HG03460 (cell line): ENCODE measurements around the gene HSPA5.
"Not testable (repeated sequence)": the region's sequence is repeated elsewhere in the genome, so short reads cannot be mapped to it uniquely, and the experiment has no call there.

Experiments used
- ATAC-seq: cut with Tn5 transposase; IDR thresholded peaks from one replicate; pipeline ENCODE4 v1.9.1; 2021; ENCODE audit not compliant: unreplicated experiment

The HSPA5 gene

DNA sequence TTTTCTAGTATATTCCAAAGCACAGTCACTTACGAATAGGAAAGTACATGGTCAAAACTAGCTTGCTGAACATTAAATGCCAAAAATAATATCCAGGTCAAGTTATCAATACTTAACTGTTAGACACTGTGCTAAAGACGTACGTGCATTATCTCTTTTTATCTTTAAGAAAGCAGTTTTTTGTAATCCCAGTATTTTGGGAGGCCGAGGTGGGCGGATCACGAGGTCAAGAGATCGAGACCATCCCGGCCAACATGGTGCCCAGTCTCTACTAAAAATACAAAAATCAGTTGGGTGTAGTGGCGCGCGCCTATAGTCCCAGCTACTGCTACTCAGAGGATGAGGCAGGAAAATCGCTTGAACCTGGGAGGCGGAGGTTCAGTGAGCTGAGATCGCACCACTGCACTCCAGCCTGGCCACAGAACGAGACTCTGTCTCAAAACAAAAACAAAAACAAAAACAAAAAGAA, 2.7 kb upstream of the HSPA5 start:
- ATAC-seq = no peak

- peak; percentile 5 for ATAC-seq
Measured at GRCh38 chr9:125241863-125242739, 958 bp upstream of the HSPA5 start.

GRCh38 chr9:125240649-125240999, 519 bp downstream of the HSPA5 start:
- ATAC-seq = peak; percentile 8

GRCh38 chr9:125239631-125240597, 1.2 kb downstream of the HSPA5 start:
- no peak for ATAC-seq

DNA sequence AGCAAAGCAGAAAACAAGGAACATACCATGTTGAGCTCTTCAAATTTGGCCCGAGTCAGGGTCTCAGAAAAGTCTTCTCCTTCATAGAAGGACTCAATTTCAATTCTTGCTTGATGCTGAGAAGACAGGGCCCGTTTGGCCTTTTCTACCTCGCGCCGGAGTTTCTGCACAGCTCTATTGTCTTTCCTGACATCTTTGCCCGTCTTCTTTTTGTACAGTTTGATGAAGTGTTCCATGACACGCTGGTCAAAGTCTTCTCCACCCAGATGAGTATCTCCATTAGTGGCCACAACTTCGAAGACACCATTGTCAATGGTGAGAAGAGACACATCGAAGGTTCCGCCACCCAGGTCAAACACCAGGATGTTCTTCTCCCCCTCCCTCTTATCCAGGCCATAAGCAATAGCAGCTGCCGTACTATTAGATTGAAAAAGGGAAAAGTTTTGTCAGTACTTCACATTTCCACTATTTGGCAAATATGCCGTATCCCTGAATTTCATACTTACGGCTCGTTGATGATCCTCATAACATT, 2.2 kb downstream of the HSPA5 start:
- ATAC-seq = no peak

DNA sequence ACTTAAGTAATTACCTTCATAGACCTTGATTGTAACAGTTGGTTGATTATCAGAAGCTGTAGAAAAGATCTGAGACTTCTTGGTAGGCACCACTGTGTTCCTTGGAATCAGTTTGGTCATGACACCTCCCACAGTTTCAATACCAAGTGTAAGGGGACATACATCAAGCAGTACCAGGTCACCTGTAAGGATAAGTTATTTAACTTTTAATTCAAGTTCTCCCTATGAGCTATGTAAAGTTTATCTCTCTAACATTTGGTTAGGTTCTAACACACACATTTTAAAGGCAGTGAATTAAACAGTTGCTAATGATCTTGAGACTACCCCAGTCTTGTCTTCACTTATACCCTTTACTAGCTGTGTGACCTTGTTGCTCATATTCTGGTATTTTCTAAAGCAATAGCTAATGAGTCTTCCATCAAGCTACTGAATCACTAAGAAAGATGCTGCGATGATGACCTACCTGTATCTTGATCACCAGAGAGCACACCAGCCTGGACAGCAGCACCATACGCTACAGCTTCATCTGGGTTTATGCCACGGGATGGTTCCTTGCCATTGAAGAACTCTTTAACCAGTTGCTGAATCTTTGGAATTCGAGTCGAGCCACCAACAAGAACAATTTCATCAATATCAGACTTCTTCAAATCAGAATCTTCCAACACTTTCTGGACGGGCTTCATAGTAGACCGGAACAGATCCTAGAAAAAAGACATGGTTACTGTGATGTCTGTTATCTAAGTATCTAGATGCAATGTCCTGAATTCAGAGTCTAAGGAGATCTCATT, 2.8 kb downstream of the HSPA5 start:
- ATAC-seq = no peak

DNA sequence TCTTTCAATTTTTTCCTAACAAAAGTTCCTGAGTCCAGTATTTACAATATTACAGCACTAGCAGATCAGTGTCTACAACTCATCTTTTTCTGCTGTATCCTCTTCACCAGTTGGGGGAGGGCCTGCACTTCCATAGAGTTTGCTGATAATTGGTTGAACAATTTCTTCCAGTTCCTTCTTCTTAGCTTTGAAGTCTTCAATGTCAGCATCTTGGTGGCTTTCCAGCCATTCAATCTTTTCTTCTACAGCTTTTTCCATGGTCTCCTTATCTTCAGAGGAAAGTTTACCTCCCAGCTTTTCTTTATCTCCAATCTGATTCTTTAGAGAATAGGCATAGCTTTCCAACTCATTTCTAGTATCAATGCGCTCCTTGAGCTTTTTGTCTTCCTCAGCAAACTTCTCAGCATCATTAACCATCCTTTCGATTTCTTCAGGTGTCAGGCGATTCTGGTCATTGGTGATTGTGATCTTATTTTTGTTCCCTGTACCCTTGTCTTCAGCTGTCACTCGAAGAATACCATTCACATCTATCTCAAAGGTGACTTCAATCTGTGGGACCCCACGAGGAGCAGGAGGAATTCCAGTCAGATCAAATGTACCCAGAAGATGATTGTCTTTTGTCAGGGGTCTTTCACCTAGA, 4.5 kb downstream of the HSPA5 start:
- ATAC-seq = not testable (repeated sequence)

DNA sequence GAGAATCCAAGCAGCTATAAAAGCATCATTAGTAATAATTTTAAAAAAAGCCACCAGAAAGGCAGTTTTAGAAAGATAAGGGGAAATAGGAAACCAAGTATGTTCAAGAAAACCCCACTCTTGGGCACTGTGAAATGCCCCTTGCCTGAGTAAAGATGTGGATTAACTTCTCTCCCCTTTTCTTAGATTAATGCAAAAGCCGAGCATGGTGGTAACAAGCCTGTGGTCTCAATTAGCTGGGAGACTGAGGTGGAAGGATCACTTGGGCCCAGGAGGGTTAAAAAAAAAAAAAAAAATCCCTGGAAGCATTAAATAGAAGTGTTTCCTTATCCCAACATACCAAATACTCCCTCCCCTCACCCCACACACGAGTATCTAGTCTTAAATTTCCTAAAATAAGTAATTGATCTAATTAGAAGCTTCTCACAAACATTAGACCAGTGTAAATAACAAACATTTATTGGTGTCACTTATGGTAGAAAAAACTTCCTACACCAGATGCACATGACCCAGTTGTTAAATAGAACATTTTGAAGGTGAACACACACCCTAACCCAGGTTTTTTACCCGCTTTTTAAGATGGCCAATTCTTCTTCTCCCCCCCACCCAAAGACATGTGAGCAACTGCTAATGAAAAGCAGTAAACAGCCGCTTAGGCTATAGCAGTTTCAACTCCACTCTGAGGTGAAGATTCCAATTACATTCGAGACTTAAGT, 5.2 kb downstream of the HSPA5 start:
- ATAC-seq = no peak

- ATAC-seq = not testable (repeated sequence)
Measured at GRCh38 chr9:125234099-125234498, 7.0 kb downstream of the HSPA5 start.

DNA sequence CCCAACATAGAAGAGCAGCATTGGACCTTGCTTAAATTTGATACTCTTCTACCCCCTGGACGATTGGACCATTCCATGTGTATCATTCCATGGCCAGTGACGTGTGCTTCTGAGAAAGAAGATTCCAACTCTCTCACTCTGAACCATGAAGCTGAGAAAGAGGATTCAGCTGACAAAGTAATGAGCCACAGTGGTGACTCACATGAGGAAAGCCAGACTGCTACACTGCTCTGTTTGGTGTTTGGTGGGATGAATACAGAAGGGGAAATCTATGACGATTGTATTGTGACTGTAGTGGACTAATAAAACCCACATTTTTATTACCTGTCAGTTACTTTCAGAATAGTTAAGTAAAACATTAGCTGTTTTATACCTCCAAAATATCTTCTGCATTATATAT, 7.5 kb downstream of the HSPA5 start:
- ATAC-seq = no peak

- no peak for ATAC-seq
Measured at GRCh38 chr9:125227761-125228160, 13.4 kb downstream of the HSPA5 start.

DNA sequence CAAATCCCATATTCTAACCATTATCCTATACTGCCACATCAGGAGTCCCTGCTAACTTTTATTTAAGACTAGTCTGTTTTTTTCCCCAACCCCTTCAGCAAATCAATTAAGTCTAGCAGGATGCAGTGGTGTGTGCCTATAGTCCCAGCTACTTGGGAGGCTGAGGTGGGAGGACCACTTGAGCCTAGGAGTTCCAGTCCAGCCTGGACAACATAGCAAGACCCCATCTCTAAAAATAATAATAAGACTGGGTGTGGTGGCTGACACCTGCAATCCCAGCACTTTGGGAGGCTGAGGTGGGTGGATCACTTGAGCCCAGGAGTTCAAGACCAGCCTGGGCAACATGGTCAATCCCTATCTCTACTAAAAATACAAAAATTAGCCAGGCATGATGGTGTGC, 16.3 kb downstream of the HSPA5 start:
- not testable (repeated sequence) for ATAC-seq

- no peak for ATAC-seq
Measured at GRCh38 chr9:125218621-125219020, 22.5 kb downstream of the HSPA5 start.

GRCh38 chr9:125214186-125214585, 27.0 kb downstream of the HSPA5 start:
- ATAC-seq = no peak

DNA sequence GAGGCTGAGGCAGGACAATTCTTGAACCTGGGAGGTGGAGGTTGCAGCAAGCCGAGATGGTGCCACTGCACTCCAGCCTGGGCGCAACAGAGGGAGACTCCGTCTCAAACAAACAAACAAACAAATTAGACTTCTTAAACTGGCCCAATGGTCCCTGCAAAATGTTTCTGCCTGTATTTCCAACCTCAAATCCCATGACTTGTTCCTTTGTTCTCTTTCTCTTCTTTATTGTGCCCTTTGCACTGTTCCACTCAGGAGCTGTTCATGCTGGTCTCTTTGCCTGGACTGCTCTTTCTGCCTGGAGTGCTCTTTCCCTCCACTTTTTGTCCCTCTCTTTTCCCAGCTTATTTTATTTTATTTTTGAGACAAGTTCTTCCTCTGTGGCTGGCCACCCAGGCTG, 36.7 kb downstream of the HSPA5 start:
- ATAC-seq = no peak

GRCh38 chr9:125202846-125203618, 38.1 kb downstream of the HSPA5 start:
- no peak for ATAC-seq

DNA sequence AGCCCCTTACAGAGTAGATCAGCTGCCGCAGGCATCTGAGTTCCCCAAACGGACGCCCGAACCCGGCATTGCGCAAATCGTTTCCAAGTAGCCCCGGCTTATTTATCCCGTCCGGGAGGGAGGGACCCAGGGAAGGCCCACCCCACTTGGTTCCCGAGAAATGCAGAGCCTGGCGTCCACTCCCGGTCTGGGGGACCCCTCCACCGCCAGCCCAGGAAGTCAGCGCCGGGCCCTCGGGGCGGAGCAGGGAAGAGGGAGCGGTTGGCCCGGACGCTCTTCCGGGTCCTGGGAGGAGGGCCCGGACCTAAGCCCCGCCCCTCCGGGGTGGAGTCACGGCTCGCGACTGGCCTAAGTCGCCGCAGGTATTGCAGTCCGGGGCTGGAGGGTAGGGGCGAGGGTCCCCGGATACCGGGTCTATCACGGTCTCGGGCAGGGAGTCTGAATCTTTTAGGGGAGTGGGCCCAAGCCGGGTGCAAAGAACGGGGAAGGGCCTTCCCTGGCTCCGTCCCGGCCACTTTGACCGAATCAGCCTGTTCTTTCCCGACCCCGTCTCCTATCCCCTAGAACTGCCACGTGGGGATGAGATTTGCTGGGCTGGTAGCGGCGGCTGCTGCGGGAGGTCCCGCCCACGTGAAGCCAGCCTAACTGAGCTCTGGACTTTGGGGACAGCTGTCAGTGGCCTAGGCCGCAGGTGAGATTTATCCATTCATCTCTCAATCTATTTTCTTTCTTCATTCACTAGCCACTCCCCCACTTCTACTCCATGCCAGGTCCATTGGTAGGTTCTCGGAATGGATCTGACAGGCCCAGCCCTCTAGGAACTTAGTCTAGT, 40.7 kb downstream of the HSPA5 start, which contains the start of gene RABEPK:
Gene RABEPK (plus strand): TSS at position 327 of the 832 bp plus-strand sequence. CDS start 2,472 bp downstream, outside the sequence.
- ATAC-seq = peak; percentile 99

- ATAC-seq = not testable (repeated sequence)
Measured at GRCh38 chr9:125195591-125195990, 45.6 kb downstream of the HSPA5 start.
